IMR-90 (cell line): ENCODE measurements around the gene DOCK1. TPM values are rescaled to one million over a fixed set of nuclear protein-coding genes. Genes with fewer than 3 reads are reported as not detected.

Source experiments
- ATAC-seq: fragments of 200-7000 bp; cut with Tn5 transposase; 2 replicates; pipeline ENCODE4 v1.9.1; 2020; ENCODE audit warnings: low read depth, mild to moderate bottlenecking, moderate library complexity
- BruUV-seq: library from RNA; stranded (reverse); fragments of 400-500 nt; replicated peaks from 2 replicates; lab custom pipeline; 2021; lab: Mats Ljungman, UMichigan
- CTCF ChIA-PET: fragments of 300-600 bp; formaldehyde crosslinking; extraction: SDS; loops from one replicate; lab custom pipeline; 2021; ENCODE audit warnings: antibody characterized with exemption; lab: Yijun Ruan, JAX
- POLR2A ChIA-PET: fragments of 300-600 bp; sonication (Branson Sonifier 250); formaldehyde crosslinking; loops from one replicate; lab custom pipeline; 2022; ENCODE audit warnings: antibody characterized with exemption; ENCODE audit not compliant: unreplicated experiment; lab: Charles Lee
- DNase-seq: peaks from one replicate; pipeline ENCODE4 v3.0.0; 2013
- H2AFZ ChIP-seq: replicated peaks from 2 replicates; pipeline ENCODE3; 2013; ENCODE audit warnings: low read length, mild to moderate bottlenecking; ENCODE audit not compliant: poor library complexity
- H2AK5ac ChIP-seq: 2 replicates; pipeline ENCODE4 v1.6.1; 2013; ENCODE audit warnings: low read depth, low read length, inconsistent platforms
- H2AK9ac ChIP-seq: replicated peaks from 2 replicates; pipeline ENCODE3; 2013; ENCODE audit warnings: mild to moderate bottlenecking, low read depth, low read length, moderate library complexity; ENCODE audit not compliant: poor library complexity
- H2BK120ac ChIP-seq: 2 replicates; pipeline ENCODE4 v1.6.1; 2013; ENCODE audit warnings: low read depth, low read length, inconsistent platforms
- H2BK15ac ChIP-seq: 3 replicates; pipeline ENCODE4 v1.6.1; 2013; ENCODE audit warnings: low read depth, low read length, inconsistent platforms
- H2BK20ac ChIP-seq: 2 replicates; pipeline ENCODE4 v1.6.1; 2013; ENCODE audit warnings: low read depth, mild to moderate bottlenecking, inconsistent platforms, low read length, moderate library complexity
- H2BK5ac ChIP-seq: 2 replicates; pipeline ENCODE4 v1.6.1; 2013; ENCODE audit warnings: mild to moderate bottlenecking, low read depth, low read length, inconsistent platforms; ENCODE audit not compliant: poor library complexity, severe bottlenecking
- H3K14ac ChIP-seq: replicated peaks from 2 replicates; pipeline ENCODE4 v1.6.1; 2013; ENCODE audit warnings: low read depth, low read length, inconsistent platforms
- H3K18ac ChIP-seq: 2 replicates; pipeline ENCODE4 v1.6.1; 2013; ENCODE audit warnings: low read depth, low read length, control low read depth
- H3K23ac ChIP-seq: 2 replicates; pipeline ENCODE4 v1.6.1; 2013; ENCODE audit warnings: low read depth, low read length, inconsistent platforms
- H3K27ac ChIP-seq: 2 replicates; pipeline ENCODE4 v1.5.1; 2013; ENCODE audit warnings: mild to moderate bottlenecking, control low read depth, low read length; ENCODE audit not compliant: insufficient read depth
- H3K27me3 ChIP-seq: 2 replicates; pipeline ENCODE4 v1.6.1; 2013; ENCODE audit warnings: low read length; ENCODE audit not compliant: control insufficient read depth, insufficient read depth
- H3K36me3 ChIP-seq: 2 replicates; pipeline ENCODE4 v1.6.1; 2013; ENCODE audit warnings: low read length, mixed read lengths; ENCODE audit not compliant: control insufficient read depth, insufficient read depth
- H3K4ac ChIP-seq: 2 replicates; pipeline ENCODE4 v1.6.1; 2013; ENCODE audit warnings: low read depth, low read length, inconsistent platforms
- H3K4me1 ChIP-seq: 2 replicates; pipeline ENCODE4 v1.6.1; 2013; ENCODE audit warnings: low read length, mixed read lengths; ENCODE audit not compliant: control insufficient read depth, insufficient read depth
- H3K4me2 ChIP-seq: 2 replicates; pipeline ENCODE4 v1.6.1; 2013; ENCODE audit warnings: low read depth, mild to moderate bottlenecking, control low read depth, low read length, moderate library complexity
- H3K4me3 ChIP-seq: 2 replicates; pipeline ENCODE4 v1.5.1; 2013; ENCODE audit warnings: low read depth, mild to moderate bottlenecking, control low read depth, low read length, moderate library complexity; ENCODE audit not compliant: insufficient read depth
- H3K56ac ChIP-seq: 2 replicates; pipeline ENCODE4 v1.6.1; 2013; ENCODE audit warnings: low read length, inconsistent platforms; ENCODE audit not compliant: insufficient read depth; ENCODE audit errors: extremely low read depth
- H3K79me1 ChIP-seq, 2 experiments: 2 replicates each; pipeline ENCODE4 v1.6.1; 2013; ENCODE audit warnings: low read length in 2 of 2, inconsistent platforms in 1 of 2, low read depth in 1 of 2
- H3K9ac ChIP-seq: 2 replicates; pipeline ENCODE4 v1.6.1; 2013; ENCODE audit warnings: low read depth, low read length, control low read depth
- H3K9me1 ChIP-seq: 2 replicates; pipeline ENCODE4 v1.6.1; 2013; ENCODE audit warnings: low read length, inconsistent platforms; ENCODE audit not compliant: insufficient read depth
- H3K9me3 ChIP-seq: 2 replicates; pipeline ENCODE4 v1.6.1; 2013; ENCODE audit warnings: low read length; ENCODE audit not compliant: control insufficient read depth, insufficient read depth
- H4K20me1 ChIP-seq: 2 replicates; pipeline ENCODE4 v1.6.1; 2013; ENCODE audit warnings: low read length, inconsistent platforms; ENCODE audit not compliant: insufficient read depth
- H4K5ac ChIP-seq: 2 replicates; pipeline ENCODE4 v1.6.1; 2013; ENCODE audit warnings: mild to moderate bottlenecking, low read depth, low read length, control low read depth
- H4K8ac ChIP-seq, 2 experiments: 2 replicates each; pipeline ENCODE4 v1.6.1; 2013; ENCODE audit warnings: low read depth in 2 of 2, low read length in 2 of 2, control low read depth in 1 of 2, inconsistent platforms in 1 of 2
- H4K91ac ChIP-seq: 2 replicates; pipeline ENCODE4 v1.6.1; 2013; ENCODE audit warnings: low read depth, low read length, inconsistent platforms; ENCODE audit not compliant: insufficient read depth
- BHLHE40 ChIP-seq: fragments of 150-350 bp; IDR thresholded peaks from 2 replicates; pipeline ENCODE4 v1.6.1; 2016; ENCODE audit warnings: mild to moderate bottlenecking, low read depth, low read length
- CEBPB ChIP-seq: IDR thresholded peaks from 2 replicates; pipeline ENCODE4 v1.6.1; 2012; ENCODE audit warnings: low read depth, low read length, improper control_type of control experiment
- MAFK ChIP-seq: IDR thresholded peaks from 2 replicates; pipeline ENCODE4 v1.6.1; 2012; ENCODE audit warnings: low read depth, low read length, improper control_type of control experiment
- MAZ ChIP-seq: IDR thresholded peaks from 2 replicates; pipeline ENCODE4 v1.6.1; 2012; ENCODE audit warnings: low read depth, mild to moderate bottlenecking, low read length, improper control_type of control experiment, moderate library complexity, borderline replicate concordance
- MXI1 ChIP-seq: IDR thresholded peaks from 2 replicates; pipeline ENCODE4 v1.6.1; 2012; ENCODE audit warnings: low read depth, mild to moderate bottlenecking, low read length, moderate library complexity, borderline replicate concordance
- NFE2L2 ChIP-seq: fragments of 150-350 bp; IDR thresholded peaks from 2 replicates; pipeline ENCODE4 v1.6.1; 2016; ENCODE audit warnings: low read depth, mild to moderate bottlenecking, low read length
- RFX5 ChIP-seq: IDR thresholded peaks from 2 replicates; pipeline ENCODE4 v1.8.0; 2012; ENCODE audit warnings: low read depth, mild to moderate bottlenecking, low read length, moderate library complexity
- SMC3 ChIP-seq: fragments of 150-350 bp; IDR thresholded peaks from 2 replicates; pipeline ENCODE4 v1.6.1; 2016; ENCODE audit warnings: low read depth, mild to moderate bottlenecking, antibody characterized with exemption, low read length, moderate library complexity
- WGBS, 2 experiments: methylation state at CpG; one replicate each; pipeline versions ENCODE4 v1.1.5 to v1.1.7; 2013; ENCODE audit warnings: missing lambda C conversion rate in 2 of 2; ENCODE audit not compliant: insufficient read length in 1 of 2; ENCODE audit errors: extremely low coverage in 2 of 2; 5-methylcytosine and 5-hydroxymethylcytosine counted together
- dilution Hi-C: fragments of 300-500 bp; cut with HindIII; formaldehyde crosslinking; loops from one replicate; pipeline ENCODE4 v1.14.3; 2018; ENCODE audit warnings: low sequenced_read_pairs; ENCODE audit not compliant: unreplicated experiment
- in situ Hi-C: fragments of 300-500 bp; cut with MboI; formaldehyde crosslinking; loops from 3 replicates; pipeline ENCODE4 v1.14.3; 2019; ENCODE audit warnings: low sequenced_read_pairs, inconsistent platforms, mixed read lengths
- intact Hi-C: fragments of 100-400 bp; cut with micrococcal nuclease; formaldehyde crosslinking; loops from 2 replicates; pipeline ENCODE4 v1.10.0; 2022
- polyA plus RNA-seq, 3 experiments: library from polyadenylated mRNA; depleted of rRNA; stranded (reverse); fragments of >200 nt; gene quantifications; 2 replicates each; pipeline ENCODE4 v1.2.3, GENCODE V29; 2012; ENCODE audit warnings: low replicate concordance in 1 of 3
- total RNA-seq: library from RNA; depleted of rRNA; stranded (reverse); fragments of >200 nt; gene quantifications from 2 replicates; pipeline ENCODE4 v1.2.3, GENCODE V29; 2012
- TF ChIP-seq, protein P1 (sequence below): conservative IDR thresholded peaks from 2 replicates; pipeline ENCODE4 v1.5.1; 2012; ENCODE audit warnings: mild to moderate bottlenecking, low read depth, low read length, improper control_type of control experiment

Gene DOCK1
- total and polyA plus RNA-seq, 2 of the 4 experiments (the other 2 are of a cell fraction), result 28.2 to 71.0 TPM

DNA sequence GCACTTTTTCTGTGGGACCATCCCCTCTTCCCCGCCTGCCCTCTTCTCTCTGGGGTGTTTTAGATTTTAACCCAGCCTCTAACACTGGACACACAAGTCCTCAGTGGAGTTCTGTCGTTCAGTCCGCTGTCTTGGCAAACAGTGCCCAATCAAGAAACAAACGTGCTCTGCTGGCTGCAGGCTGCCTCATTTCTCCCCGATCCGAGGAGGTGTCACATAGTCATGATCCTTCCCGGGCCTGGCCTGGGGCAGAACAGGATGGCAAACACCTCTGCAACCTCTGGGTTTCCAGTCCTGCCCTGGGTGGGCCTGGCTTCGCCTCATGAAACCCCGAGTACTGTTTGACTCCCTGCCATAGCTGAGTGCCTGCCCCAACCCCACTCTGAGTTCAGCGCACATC, 402.1 kb downstream of the DOCK1 start:
- H2AFZ ChIP-seq, result no peak overlapping the region
- dilution Hi-C loops, result no loop called here

More for the DNA sequence above, 402.1 kb downstream of the DOCK1 start:
- H3K4me1 ChIP-seq, result peaks cover 3% of the 10 kb centered on the region; the same call in 1 of the 2 replicates
- H3K4me3 ChIP-seq, result no peak overlapping the region
- no peak overlapping the region for H2AK9ac ChIP-seq
- H3K18ac ChIP-seq, result no peak overlapping the region
- peaks cover 6 to 17% of the 10 kb centered on the region in 2 experiments; a peak in 3 of 4 replicates for H3K79me1 ChIP-seq
- peaks cover 3% of the 10 kb centered on the region; the same call in 1 of the 2 replicates for H4K20me1 ChIP-seq
- no peak overlapping the region for H3K23ac ChIP-seq
- H2BK5ac ChIP-seq, result no peak overlapping the region
- TF ChIP-seq MXI1 (no peak), SMC3 (no peak), MAZ (no peak), MAFK (no peak), RFX5 (no peak), NFE2L2 (no peak), CEBPB (no peak), BHLHE40 (no peak)
- TF ChIP-seq, protein P1, sequence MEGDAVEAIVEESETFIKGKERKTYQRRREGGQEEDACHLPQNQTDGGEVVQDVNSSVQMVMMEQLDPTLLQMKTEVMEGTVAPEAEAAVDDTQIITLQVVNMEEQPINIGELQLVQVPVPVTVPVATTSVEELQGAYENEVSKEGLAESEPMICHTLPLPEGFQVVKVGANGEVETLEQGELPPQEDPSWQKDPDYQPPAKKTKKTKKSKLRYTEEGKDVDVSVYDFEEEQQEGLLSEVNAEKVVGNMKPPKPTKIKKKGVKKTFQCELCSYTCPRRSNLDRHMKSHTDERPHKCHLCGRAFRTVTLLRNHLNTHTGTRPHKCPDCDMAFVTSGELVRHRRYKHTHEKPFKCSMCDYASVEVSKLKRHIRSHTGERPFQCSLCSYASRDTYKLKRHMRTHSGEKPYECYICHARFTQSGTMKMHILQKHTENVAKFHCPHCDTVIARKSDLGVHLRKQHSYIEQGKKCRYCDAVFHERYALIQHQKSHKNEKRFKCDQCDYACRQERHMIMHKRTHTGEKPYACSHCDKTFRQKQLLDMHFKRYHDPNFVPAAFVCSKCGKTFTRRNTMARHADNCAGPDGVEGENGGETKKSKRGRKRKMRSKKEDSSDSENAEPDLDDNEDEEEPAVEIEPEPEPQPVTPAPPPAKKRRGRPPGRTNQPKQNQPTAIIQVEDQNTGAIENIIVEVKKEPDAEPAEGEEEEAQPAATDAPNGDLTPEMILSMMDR, result no peak
- DNase-seq (no peak), ATAC-seq (no peak)
- ChIA-PET CTCF (no interaction called here), POLR2A (no interaction called here)
- H3K27ac ChIP-seq, result no peak overlapping the region
- no TSS peak for BruUV-seq
- H4K5ac ChIP-seq, result no peak overlapping the region
- intact Hi-C loops, result no loop called here
- no peaks in the 10 kb centered on the region for H3K9me3 ChIP-seq
- in situ Hi-C loops, result no loop called here
- H3K9me1 ChIP-seq, result peaks cover 3% of the 10 kb centered on the region; the same call in 1 of the 2 replicates
- no peak overlapping the region for H3K9ac ChIP-seq
- no peak overlapping the region for H2BK15ac ChIP-seq
- no peak overlapping the region for H3K14ac ChIP-seq
- H2BK120ac ChIP-seq, result no peak overlapping the region
- no peak overlapping the region for H2BK20ac ChIP-seq
- H3K56ac ChIP-seq, result no peak overlapping the region
- WGBS, 2 experiments, result 83% methylated on average over 7 of the region's 10 CpGs; no CpG with 5 or more reads in 1 of the 2 experiments
- H3K4ac ChIP-seq, result no peak overlapping the region
- no peaks in the 10 kb centered on the region for H3K36me3 ChIP-seq
- H3K27me3 ChIP-seq, result no peaks in the 10 kb centered on the region
- H4K8ac ChIP-seq, result no peak overlapping the region
- no peak overlapping the region for H3K4me2 ChIP-seq
- no peak overlapping the region for H2AK5ac ChIP-seq
- H4K91ac ChIP-seq, result no peak overlapping the region
